Iris pigment epithelial cell (primary cell): ENCODE data around the gene CHAC1.

ENCODE experiments used
- DNase-seq: peaks from one replicate; pipeline ENCODE4 v3.0.0-alpha.2; 2011; ENCODE audit warnings: low read depth

Gene CHAC1

DNA sequence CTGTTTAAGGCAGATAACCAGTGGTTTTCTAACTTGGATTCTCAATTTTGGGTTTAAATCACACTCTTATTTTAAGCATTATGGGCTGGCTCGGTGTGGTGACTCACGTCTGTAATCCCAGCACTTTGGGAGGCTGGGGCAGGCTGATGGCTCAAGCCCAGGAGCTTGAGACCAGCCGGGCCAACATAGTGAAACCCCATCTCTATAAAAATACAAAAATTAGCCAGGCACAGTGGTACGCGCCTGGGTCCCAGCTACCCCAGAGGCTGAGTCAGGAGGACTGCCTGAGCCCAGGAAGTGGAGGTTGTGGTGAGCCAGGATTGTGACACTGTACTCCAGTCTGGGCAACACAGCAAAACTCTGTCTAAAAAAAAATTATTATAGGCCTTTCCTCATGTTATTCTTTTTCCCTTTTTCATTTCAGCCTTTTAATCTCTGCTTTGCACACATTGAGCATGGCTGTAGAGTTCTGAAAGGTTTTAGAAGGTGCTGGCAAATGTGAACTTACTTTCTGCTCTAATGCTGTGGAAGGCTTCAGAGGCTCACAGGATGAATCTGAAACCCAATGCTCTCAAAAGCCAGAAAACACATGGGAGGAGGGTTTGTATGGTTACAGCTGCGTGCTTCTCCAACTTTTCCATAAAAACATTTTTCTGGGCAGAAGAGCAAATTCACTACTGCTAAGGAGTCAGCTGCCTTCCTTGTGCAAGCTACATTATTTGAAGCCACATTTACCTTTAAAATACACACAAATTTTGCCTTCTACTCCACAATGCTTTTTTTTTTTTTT is 32.5 kb downstream of the CHAC1 start:
- DNase-seq, result peak; percentile 66

DNA sequence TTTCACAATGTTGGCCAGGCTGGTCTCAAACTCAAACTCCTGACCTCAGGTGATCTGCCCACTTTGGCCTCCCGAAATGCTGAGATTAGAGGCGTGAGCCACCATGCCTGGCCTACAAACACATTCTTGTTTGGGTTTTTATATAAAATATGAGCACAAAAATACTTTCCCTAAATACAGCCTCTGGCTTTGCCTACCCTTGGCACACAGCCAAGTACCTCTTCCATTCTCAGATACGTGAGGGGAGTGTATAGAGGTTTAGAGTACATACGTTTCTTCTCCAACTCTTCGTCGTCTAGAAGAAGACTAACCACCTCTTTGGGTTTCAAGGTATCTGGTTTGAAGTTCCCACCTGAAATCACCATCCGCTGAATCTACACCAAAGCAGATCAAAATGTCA is 33.5 kb downstream of the CHAC1 start:
- no peak for DNase-seq

DNA sequence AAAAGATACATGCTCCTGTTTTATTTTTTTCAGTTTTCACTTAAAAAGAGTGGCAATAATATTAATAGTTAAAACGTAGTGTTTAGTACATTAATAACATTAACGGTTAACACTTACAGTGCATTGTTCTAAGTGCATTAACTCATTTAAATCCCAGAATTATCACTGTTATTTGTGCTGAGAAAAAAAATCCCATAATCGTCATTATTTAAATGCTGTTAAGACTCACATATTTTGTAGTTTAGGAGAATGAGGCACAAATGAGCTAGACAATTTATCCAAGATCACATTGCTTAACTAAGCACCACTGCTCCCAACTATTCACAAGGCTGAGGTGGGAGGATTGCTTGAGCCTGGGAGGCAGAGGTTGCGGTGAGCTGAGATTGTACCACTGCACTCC is 34.9 kb downstream of the CHAC1 start:
- no peak for DNase-seq

DNA sequence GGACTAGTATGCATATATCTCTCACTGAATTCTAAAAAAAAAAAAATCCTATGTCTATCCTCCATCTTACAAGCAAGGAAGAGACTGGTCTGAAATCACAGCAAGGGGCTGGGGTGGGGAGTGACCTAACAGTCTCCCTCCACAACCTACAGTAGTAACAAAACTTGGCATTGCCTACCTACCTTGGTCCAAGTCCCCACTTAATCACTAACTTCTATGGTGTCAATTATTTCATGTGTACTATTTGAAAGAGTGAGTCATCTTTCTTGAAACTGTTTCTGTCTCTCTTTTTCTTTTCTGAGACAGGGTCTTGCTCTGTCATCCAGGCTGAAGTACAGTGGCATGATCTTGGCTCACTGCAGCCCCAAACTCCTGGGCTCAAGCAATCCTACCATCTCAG is 36.8 kb downstream of the CHAC1 start:
- no peak for DNase-seq

- DNase-seq, result no peak
Observed at GRCh38 chr15:40990789-40991188, 37.5 kb downstream of the CHAC1 start.

GRCh38 chr15:40991355-40991754 is 38.1 kb downstream of the CHAC1 start:
- DNase-seq, result no peak

GRCh38 chr15:40992241-40992741 is 39.0 kb downstream of the CHAC1 start:
- peak; percentile 41 for DNase-seq

DNA sequence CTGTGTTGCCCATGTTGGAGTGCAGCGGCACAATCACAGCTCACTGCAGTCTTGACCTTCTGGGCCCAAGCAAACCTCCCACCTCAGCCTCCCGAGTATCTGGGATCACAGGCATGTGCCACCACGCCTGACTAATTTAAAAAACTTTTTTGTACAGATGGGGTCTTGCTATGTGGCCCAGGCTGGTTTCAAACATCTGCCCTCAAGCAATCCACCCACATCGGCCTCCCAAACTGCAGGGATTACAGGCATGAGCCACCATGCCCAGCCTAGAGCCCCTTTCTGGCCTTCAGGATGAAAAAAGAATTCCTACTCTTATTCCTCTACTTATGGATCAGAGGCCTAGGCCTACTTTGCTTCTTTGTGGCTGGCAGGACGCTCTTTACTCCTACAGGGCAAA is 39.6 kb downstream of the CHAC1 start:
- no peak for DNase-seq

DNA sequence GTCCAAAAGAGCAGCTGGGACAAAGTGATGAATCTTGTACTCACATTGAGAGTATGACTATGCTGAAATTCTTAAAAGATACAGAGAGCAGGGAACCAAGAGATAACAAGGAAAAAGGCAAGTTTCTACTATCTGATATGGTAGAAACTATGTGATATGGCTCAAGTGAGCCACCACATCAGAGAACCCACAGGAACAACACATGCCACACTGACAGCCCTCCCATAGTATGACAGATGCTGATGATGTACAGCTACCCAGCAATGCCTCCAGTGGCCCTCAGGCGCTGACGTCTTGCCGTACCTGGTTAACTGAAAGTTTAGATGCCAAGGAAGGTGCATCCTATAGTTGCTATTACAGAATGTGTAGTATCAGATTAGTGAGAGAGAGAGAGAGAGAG is 42.4 kb downstream of the CHAC1 start:
- no peak for DNase-seq

DNA sequence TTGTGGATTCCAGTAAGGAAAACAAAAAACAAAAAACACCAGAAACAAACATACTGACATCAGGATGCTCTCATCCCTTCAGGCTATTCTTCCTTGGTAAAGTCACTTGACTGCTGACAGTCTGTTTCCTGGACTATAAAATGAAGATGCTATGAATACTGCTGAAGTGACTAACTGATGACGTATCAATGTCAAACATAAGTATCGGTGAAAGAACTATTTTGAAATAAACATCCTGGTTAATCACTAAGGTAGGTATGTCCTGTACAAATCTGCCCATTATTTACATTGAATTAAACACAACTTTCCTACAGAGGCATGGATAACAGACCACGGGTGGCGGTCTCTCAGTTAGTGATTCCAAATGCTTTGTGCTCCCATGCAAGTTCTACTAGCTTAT is 45.9 kb downstream of the CHAC1 start:
- DNase-seq, result peak; percentile 93

GRCh38 chr15:41001524-41002214 is 48.4 kb downstream of the CHAC1 start:
- DNase-seq, result peak; percentile 36

- no peak for DNase-seq
Observed at GRCh38 chr15:41004490-41004889, 51.2 kb downstream of the CHAC1 start.
